Endothelial cell of umbilical vein (primary cell): ENCODE measurements around the gene MBLAC1. TPM values are rescaled to one million over a fixed set of nuclear protein-coding genes. Genes with fewer than 3 reads are reported as not detected.

ENCODE experiments used
- BruUV-seq: library from RNA; stranded (reverse); fragments of 400-500 nt; replicated peaks from 2 replicates; lab custom pipeline; 2021; lab: Mats Ljungman, UMichigan
- CTCF ChIA-PET: fragments of 300-600, 350-600 bp; sonication (Branson Sonifier 250); formaldehyde crosslinking; loops from one replicate; lab custom pipeline; 2021; ENCODE audit warnings: antibody characterized with exemption, inconsistent platforms; lab: Charles Lee
- POLR2A ChIA-PET: fragments of 300-600, 350-600 bp; sonication (Branson Sonifier 250); formaldehyde crosslinking; loops from one replicate; lab custom pipeline; 2021; ENCODE audit warnings: antibody characterized with exemption, inconsistent platforms; lab: Charles Lee
- DNase-seq: peaks from one replicate; pipeline ENCODE4 v3.0.0-alpha.2; 2011; ENCODE audit warnings: low read depth, low spot score
- FAIRE-seq: peaks from 2 replicates; lab custom pipeline; 2011; peaks lifted over from hg19 to GRCh38; lab: Jason Lieb, UNC
- H2AFZ ChIP-seq: 2 replicates; pipeline ENCODE4 v1.6.0; 2012; ENCODE audit warnings: low read depth, low read length, control low read depth, inconsistent platforms
- H3K27ac ChIP-seq: 2 replicates; pipeline ENCODE4 v1.5.1; 2011; ENCODE audit warnings: low read depth, mild to moderate bottlenecking, control low read depth, low read length, moderate library complexity; ENCODE audit not compliant: insufficient read depth
- H3K27me3 ChIP-seq, 2 experiments: 2 replicates each; pipeline versions ENCODE4 v1.6.0 to v1.6.1; 2011; ENCODE audit warnings: low read length in 2 of 2, mixed read lengths in 1 of 2; ENCODE audit not compliant: control insufficient read depth in 2 of 2, insufficient read depth in 2 of 2
- H3K36me3 ChIP-seq, 2 experiments: 2 replicates in 1 of 2; 3 replicates in 1 of 2; pipeline ENCODE4 v1.5.1; 2011; ENCODE audit warnings: low read length in 2 of 2, mild to moderate bottlenecking in 1 of 2, moderate library complexity in 1 of 2; ENCODE audit not compliant: control insufficient read depth in 2 of 2, insufficient read depth in 2 of 2; ENCODE audit errors: extremely low read depth in 1 of 2
- H3K4me1 ChIP-seq: 3 replicates; pipeline ENCODE4 v1.5.1; 2011; ENCODE audit warnings: mild to moderate bottlenecking, low read length; ENCODE audit not compliant: control insufficient read depth, insufficient read depth; ENCODE audit errors: extremely low read depth
- H3K4me2 ChIP-seq: 2 replicates; pipeline ENCODE4 v1.6.1; 2011; ENCODE audit warnings: low read length, control low read depth, mixed read lengths; ENCODE audit not compliant: insufficient read depth
- H3K4me3 ChIP-seq, 3 experiments: fragments of 200-600 bp in 1 of 3; sonication (generic), shearing (Covaris generic) in 1 of 3; replicated peaks in 1 of 3; 2 replicates each; pipeline ENCODE4 v1.5.1; 2011 to 2016; ENCODE audit warnings: control low read depth in 3 of 3, low read length in 3 of 3, mild to moderate bottlenecking in 2 of 3, inconsistent platforms in 1 of 3, low read depth in 1 of 3, moderate library complexity in 1 of 3; ENCODE audit not compliant: insufficient read depth in 1 of 3
- H3K79me2 ChIP-seq: 2 replicates; pipeline ENCODE4 v1.6.0; 2012; ENCODE audit warnings: low read length, inconsistent platforms; ENCODE audit not compliant: control insufficient read depth, insufficient read depth
- H3K9ac ChIP-seq: replicated peaks from 2 replicates; pipeline ENCODE3; 2011; ENCODE audit warnings: low read length, control low read depth; ENCODE audit not compliant: insufficient read depth; ENCODE audit errors: extremely low read depth
- H3K9me1 ChIP-seq: replicated peaks from 3 replicates; pipeline ENCODE4 v1.6.0; 2011; ENCODE audit warnings: mild to moderate bottlenecking, low read length; ENCODE audit not compliant: control insufficient read depth, insufficient read depth; ENCODE audit errors: extremely low read depth
- H3K9me3 ChIP-seq: replicated peaks from 2 replicates; pipeline ENCODE4 v1.5.1; 2012; ENCODE audit warnings: low read length, inconsistent platforms; ENCODE audit not compliant: control insufficient read depth, insufficient read depth
- H4K20me1 ChIP-seq: replicated peaks from 2 replicates; pipeline ENCODE3; 2011; ENCODE audit warnings: mild to moderate bottlenecking, low read length; ENCODE audit not compliant: control insufficient read depth, insufficient read depth; ENCODE audit errors: extremely low read depth
- CTCF ChIP-seq, 2 donors: IDR thresholded peaks; 1 replicate in 1 of 2; 2 replicates in 1 of 2; pipeline ENCODE4 v1.5.1; 2011; ENCODE audit warnings: low read length in 2 of 2, mild to moderate bottlenecking in 2 of 2, moderate library complexity in 2 of 2, control low read depth in 1 of 2, inconsistent platforms in 1 of 2, low read depth in 1 of 2; ENCODE audit not compliant: insufficient read depth in 1 of 2; ENCODE audit errors: extremely low read depth in 1 of 2
- EZH2 ChIP-seq: IDR thresholded peaks from 2 replicates; pipeline ENCODE4 v1.6.1; 2012; ENCODE audit warnings: borderline replicate concordance, low read depth, mild to moderate bottlenecking, moderate library complexity, low read length, inconsistent platforms; ENCODE audit not compliant: severe bottlenecking
- FOS ChIP-seq: IDR thresholded peaks from 2 replicates; pipeline ENCODE4 v1.6.1; 2011; ENCODE audit warnings: mild to moderate bottlenecking, low read length, moderate library complexity, borderline replicate concordance; ENCODE audit not compliant: insufficient read depth
- GATA2 ChIP-seq: IDR thresholded peaks from 2 replicates; pipeline ENCODE4 v1.7.0; 2011; ENCODE audit warnings: low read depth, mild to moderate bottlenecking, moderate library complexity, mixed read lengths, low read length; ENCODE audit not compliant: insufficient read length, insufficient read depth
- JUN ChIP-seq: IDR thresholded peaks from 2 replicates; pipeline ENCODE4 v1.6.1; 2011; ENCODE audit warnings: borderline replicate concordance, low read depth; ENCODE audit not compliant: insufficient read length, insufficient read depth
- MAX ChIP-seq: IDR thresholded peaks from 2 replicates; pipeline ENCODE4 v1.6.1; 2011; ENCODE audit not compliant: insufficient read depth, insufficient read length
- MYC ChIP-seq: IDR thresholded peaks from one replicate; pipeline ENCODE4 v1.6.1; 2011; ENCODE audit warnings: mild to moderate bottlenecking, low read depth, low read length
- POLR2A ChIP-seq: IDR thresholded peaks from 2 replicates; pipeline ENCODE4 v1.6.1; 2012; ENCODE audit warnings: low read depth, mild to moderate bottlenecking, control low read depth, low read length
- POLR2AphosphoS5 ChIP-seq: IDR thresholded peaks from 2 replicates; pipeline ENCODE4 v1.6.1; 2012; ENCODE audit warnings: low read depth, mild to moderate bottlenecking, control low read depth, low read length, moderate library complexity; ENCODE audit not compliant: insufficient read depth
- dilution Hi-C: fragments of 300-500 bp; cut with MboI; formaldehyde crosslinking; loops from one replicate; pipeline ENCODE4 v1.15.0; 2019; ENCODE audit warnings: low sequenced_read_pairs; ENCODE audit not compliant: extremely low pct_ligation_motif_present
- intact Hi-C: fragments of 100-400 bp; cut with micrococcal nuclease; formaldehyde crosslinking; loops from one replicate; pipeline ENCODE4 v1.10.0; 2022
- polyA plus RNA-seq, 4 experiments: library from polyadenylated mRNA; depleted of rRNA in 3 of 4; stranded (reverse) in 3 of 4; unstranded in 1 of 4; fragments of >200 nt; gene quantifications; 2 replicates each; pipeline versions ENCODE4 v1.2.1 to v1.2.3, GENCODE V29; 2011 to 2012; ENCODE audit warnings: missing spikeins in 1 of 4
- total RNA-seq: library from RNA; stranded (reverse); gene quantifications from 2 replicates; pipeline ENCODE4 v1.2.3, GENCODE V29; 2021

MBLAC1 gene
- total and polyA plus RNA-seq, 2 donors (not counting 3 experiments of a cell fraction or from before 2014, with no cell fraction given): 1.8 to 2.1 TPM

GRCh38 chr7:100160067-100160466 lies 33.3 kb downstream of the MBLAC1 start:
- intact Hi-C loops (no loop called here), dilution Hi-C loops (no loop called here)
- DNase-seq: no peak
- no peak for FAIRE-seq
- Histone ChIP-seq H3K9me3 (no peaks in the 10 kb centered on the region), H3K4me3 (no peak overlapping the region), H3K4me2 (no peak overlapping the region), H3K27me3 (peaks cover 0 to 2% of the 10 kb centered on the region in 2 experiments), H3K9ac (no peak overlapping the region), H2AFZ (no peak overlapping the region), H3K4me1 (peaks cover 14% of the 10 kb centered on the region), H4K20me1 (no peaks in the 10 kb centered on the region), H3K27ac (no peak overlapping the region), H3K36me3 (peaks cover 0 to 12% of the 10 kb centered on the region in 2 experiments), H3K79me2 (no peaks in the 10 kb centered on the region), H3K9me1 (no peaks in the 10 kb centered on the region)
- no peak for TF ChIP-seq MYC
- TF ChIP-seq GATA2: no peak
- TF ChIP-seq JUN: no peak
- no peak for TF ChIP-seq POLR2A
- TF ChIP-seq CTCF (IDR thresholded peaks at IDR 0.05; ENCODE audit: extremely low read depth in 1 of 2, insufficient read depth in 1 of 2, low read depth in 1 of 2, low read length in 2 of 2): no peak
- TF ChIP-seq FOS: no peak
- no peak for TF ChIP-seq EZH2
- no peak for TF ChIP-seq MAX
- TF ChIP-seq POLR2AphosphoS5: no peak
- ChIA-PET CTCF (no interaction called here), POLR2A (no interaction called here)
- no TSS peak for BruUV-seq
